ENCODE results near the gene GSTM3. TPM values are rescaled to one million over a fixed set of nuclear protein-coding genes. Genes with fewer than 3 reads are reported as not detected.
A peak's percentile ranks its signal among the peaks of the same experiment; 100 is the strongest.

GSTM3 gene
- total RNA-seq, 1 donor from 2014 or later = 26.1 TPM

DNA sequence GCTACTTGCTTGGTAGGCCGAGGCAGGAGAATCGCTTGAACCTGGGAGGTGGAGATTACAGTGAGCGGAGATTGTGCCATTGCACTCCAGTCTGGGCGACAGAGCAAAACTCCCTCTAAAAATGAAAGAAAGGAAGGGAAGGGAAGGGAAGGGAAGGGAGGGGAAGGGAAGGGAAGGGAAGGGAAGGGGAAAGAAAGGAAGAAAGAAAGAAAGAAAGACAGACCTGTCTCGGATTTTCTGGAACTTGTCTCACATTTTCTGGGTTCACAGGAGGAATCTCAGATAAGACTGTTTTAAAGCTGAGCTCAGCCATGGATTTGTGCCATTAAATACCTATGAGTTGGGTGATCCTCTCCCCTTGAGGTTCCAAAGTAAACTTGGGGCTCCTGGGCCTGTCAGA is 15.9 kb downstream of the GSTM3 start:
- H3K4me1 ChIP-seq (ENCODE audit: insufficient read depth, low read length) = no peaks in the 10 kb centered on the region
- H3K36me3 ChIP-seq (ENCODE audit: insufficient read depth, low read length) = no peaks in the 10 kb centered on the region
- H3K9ac ChIP-seq (ENCODE audit: low read length) = no peak overlapping the region
- no peaks in the 10 kb centered on the region for H3K79me2 ChIP-seq (ENCODE audit: insufficient read depth, low read length)
- H2AFZ ChIP-seq (ENCODE audit: low read depth, low read length) = no peak overlapping the region
- H3K4me2 ChIP-seq (ENCODE audit: low read length) = no peak overlapping the region
- no peaks in the 10 kb centered on the region for H3K36me3 Mint-ChIP-seq (ENCODE audit: low read depth, unreplicated experiment)
- no peaks in the 10 kb centered on the region for H3K9me3 ChIP-seq (ENCODE audit: insufficient read depth, low read depth, low read length)
- no peak overlapping the region for H3K4me3 Mint-ChIP-seq (ENCODE audit: unreplicated experiment)
- H3K27me3 Mint-ChIP-seq (ENCODE audit: low read depth, unreplicated experiment) = peaks cover 2% of the 10 kb centered on the region
- no peaks in the 10 kb centered on the region for H3K4me1 Mint-ChIP-seq (ENCODE audit: low read depth, unreplicated experiment)
- TF ChIP-seq CTCF (IDR thresholded peaks at IDR 0.05; ENCODE audit: insufficient read depth, low read depth, low read length) (no peak), EZH2 (IDR thresholded peaks at IDR 0.05; ENCODE audit: insufficient read depth, low read length) (no peak)
- no peak overlapping the region for H3K27ac Mint-ChIP-seq (ENCODE audit: unreplicated experiment)
- DNase-seq (ENCODE audit: low read depth) = no peak
- no peaks in the 10 kb centered on the region for H3K27me3 ChIP-seq (ENCODE audit: insufficient read depth, low read length)
- H3K9me3 Mint-ChIP-seq (ENCODE audit: unreplicated experiment) = peaks cover 6% of the 10 kb centered on the region
- FAIRE-seq = no peak
- H3K4me3 ChIP-seq (ENCODE audit: insufficient read depth, low read depth, low read length) = no peak overlapping the region
- no peaks in the 10 kb centered on the region for H4K20me1 ChIP-seq (ENCODE audit: insufficient read depth, low read length)
- H3K27ac ChIP-seq (ENCODE audit: low read depth, low read length) = no peak overlapping the region

DNA sequence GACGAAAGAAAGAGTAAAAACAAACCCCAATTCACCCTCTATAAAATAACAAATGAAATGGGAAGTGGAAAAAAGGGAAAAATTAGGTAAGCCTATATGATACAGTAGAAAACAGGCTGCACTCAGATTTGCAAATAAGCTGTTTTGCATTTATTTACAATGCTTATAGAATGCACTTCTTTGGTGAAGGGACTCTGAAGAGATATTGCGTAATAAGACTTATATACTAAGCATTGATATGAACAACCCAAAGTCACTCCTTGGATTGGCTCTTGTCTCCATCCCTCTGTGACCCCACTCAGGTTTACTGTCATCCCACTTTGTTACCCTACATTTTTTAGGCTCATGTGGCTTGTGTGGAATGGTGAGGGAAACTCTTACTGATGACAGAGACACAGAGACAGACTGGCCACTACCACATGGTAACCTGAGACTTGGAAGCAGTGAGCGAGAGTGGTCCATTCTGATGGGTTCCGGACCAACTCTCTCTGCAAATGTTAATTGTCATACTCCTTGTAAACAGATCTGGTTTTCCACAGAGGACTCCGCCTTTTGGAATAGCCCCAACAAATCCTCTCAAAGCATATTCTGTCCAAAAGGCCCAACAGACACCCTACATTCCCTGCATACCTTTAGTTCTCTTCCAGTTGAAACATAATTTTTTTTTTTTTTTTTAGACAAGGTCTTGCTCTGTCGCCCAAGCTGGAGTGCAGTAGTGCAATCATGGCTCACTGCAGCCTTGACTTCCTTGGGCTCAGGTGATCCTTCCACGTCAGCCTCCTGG is 17.7 kb downstream of the GSTM3 start:
- Histone ChIP-seq H3K4me3 (ENCODE audit: insufficient read depth, low read depth, low read length) (no peak overlapping the region), H3K36me3 (ENCODE audit: insufficient read depth, low read length) (no peaks in the 10 kb centered on the region)
- no peak overlapping the region for H3K4me3 Mint-ChIP-seq (ENCODE audit: unreplicated experiment)

More for the DNA sequence above, 17.7 kb downstream of the GSTM3 start:
- H3K9me3 Mint-ChIP-seq (ENCODE audit: unreplicated experiment) = peaks cover 6% of the 10 kb centered on the region
- Histone ChIP-seq H3K79me2 (ENCODE audit: insufficient read depth, low read length) (no peaks in the 10 kb centered on the region), H2AFZ (ENCODE audit: low read depth, low read length) (no peak overlapping the region), H4K20me1 (ENCODE audit: insufficient read depth, low read length) (no peaks in the 10 kb centered on the region), H3K27me3 (ENCODE audit: insufficient read depth, low read length) (no peaks in the 10 kb centered on the region), H3K4me1 (ENCODE audit: insufficient read depth, low read length) (peaks cover 6% of the 10 kb centered on the region), H3K27ac (ENCODE audit: low read depth, low read length) (no peak overlapping the region), H3K4me2 (ENCODE audit: low read length) (no peak overlapping the region), H3K9me3 (ENCODE audit: insufficient read depth, low read depth, low read length) (no peaks in the 10 kb centered on the region), H3K9ac (ENCODE audit: low read length) (no peak overlapping the region)
- no peaks in the 10 kb centered on the region for H3K36me3 Mint-ChIP-seq (ENCODE audit: low read depth, unreplicated experiment)
- no peak for FAIRE-seq
- H3K27ac Mint-ChIP-seq (ENCODE audit: unreplicated experiment) = no peak overlapping the region
- H3K27me3 Mint-ChIP-seq (ENCODE audit: low read depth, unreplicated experiment) = peaks cover 2% of the 10 kb centered on the region
- TF ChIP-seq EZH2 (IDR thresholded peaks at IDR 0.05; ENCODE audit: insufficient read depth, low read length) = no peak
- no peak for TF ChIP-seq CTCF (IDR thresholded peaks at IDR 0.05; ENCODE audit: insufficient read depth, low read depth, low read length)
- H3K4me1 Mint-ChIP-seq (ENCODE audit: low read depth, unreplicated experiment) = peaks cover 4% of the 10 kb centered on the region
- DNase-seq (ENCODE audit: low read depth) = peak; percentile 4

Measured in astrocyte (in vitro differentiated cells and primary cell).